Parathyroid adenoma (tissue), 2 donors: Measurements from ENCODE around the gene RSPH6A.

ENCODE experiments used
- H2AFZ ChIP-seq: fragments of 300-600 bp; sonication (generic); one replicate; pipeline ENCODE4 v1.7.0; 2017; ENCODE audit warnings: antibody characterized with exemption, mild to moderate bottlenecking
- H3K27ac ChIP-seq: fragments of 300-600 bp; sonication (generic); one replicate; pipeline ENCODE4 v1.7.0; 2017
- H3K27me3 ChIP-seq: fragments of 300-600 bp; sonication (generic); one replicate; pipeline ENCODE4 v1.7.0; 2017; ENCODE audit warnings: low read length; ENCODE audit not compliant: control insufficient read depth, insufficient read depth
- H3K36me3 ChIP-seq: fragments of 300-600 bp; sonication (generic); one replicate; pipeline ENCODE4 v1.7.0; 2017; ENCODE audit warnings: low read length; ENCODE audit not compliant: control insufficient read depth, insufficient read depth
- H3K4me1 ChIP-seq: fragments of 300-600 bp; sonication (generic); one replicate; pipeline ENCODE4 v1.7.0; 2017; ENCODE audit warnings: control low read depth
- H3K4me2 ChIP-seq: fragments of 300-600 bp; sonication (generic); one replicate; pipeline ENCODE4 v1.7.0; 2017; ENCODE audit warnings: low read length
- H3K4me3 ChIP-seq: fragments of 300-600 bp; sonication (generic); one replicate; pipeline ENCODE4 v1.7.0; 2017; ENCODE audit warnings: low read depth, low read length
- H3K79me2 ChIP-seq: fragments of 300-600 bp; sonication (generic); one replicate; pipeline ENCODE4 v1.7.0; 2017; ENCODE audit warnings: control low read depth
- H3K9ac ChIP-seq: fragments of 300-600 bp; sonication (generic); one replicate; pipeline ENCODE4 v1.7.0; 2017; ENCODE audit warnings: mild to moderate bottlenecking
- H3K9me3 ChIP-seq: fragments of 300-600 bp; sonication (generic); one replicate; pipeline ENCODE4 v1.7.0; 2017; ENCODE audit warnings: low read length; ENCODE audit not compliant: control insufficient read depth
- CTCF ChIP-seq: fragments of 300-600 bp; sonication (generic); IDR thresholded peaks from one replicate; pipeline ENCODE4 v1.7.0; 2017; ENCODE audit warnings: antibody characterized with exemption, mild to moderate bottlenecking
- donor health status: primary hyperparathyroidism.

RSPH6A gene

GRCh38 chr19:45814851-45815480 lies at the start of gene RSPH6A:
TSS of gene RSPH6A (minus strand) at chr19:45815308. CDS start at chr19:45815176, 132 bp downstream.
- Histone ChIP-seq H3K79me2 (no peaks in the 10 kb centered on the region), H3K27ac (no peak within 1 kb of the TSS), H3K4me3 (peak within 1 kb of the TSS; percentile 74), H3K27me3 (no peaks in the 10 kb centered on the region), H3K4me2 (peak within 1 kb of the TSS; percentile 90), H3K9me3 (no peaks in the 10 kb centered on the region), H2AFZ (no peak within 1 kb of the TSS), H3K9ac (no peak within 1 kb of the TSS), H3K4me1 (no peaks in the 10 kb centered on the region), H3K36me3 (no peaks in the 10 kb centered on the region)
- no peak for TF ChIP-seq CTCF

- Histone ChIP-seq H3K9ac (no peak overlapping the region), H3K27me3 (no peaks in the 10 kb centered on the region), H3K36me3 (no peaks in the 10 kb centered on the region), H3K27ac (no peak overlapping the region), H3K9me3 (no peaks in the 10 kb centered on the region), H2AFZ (peak overlapping the region; percentile 82), H3K79me2 (peaks cover 3% of the 10 kb centered on the region), H3K4me2 (no peak overlapping the region), H3K4me3 (no peak overlapping the region), H3K4me1 (peaks cover 3% of the 10 kb centered on the region)
- TF ChIP-seq CTCF, result no peak
These were observed 49.5 kb upstream of the RSPH6A start for GRCh38 chr19:45864629-45865082.

- Histone ChIP-seq H3K4me3 (peak within 1 kb of the TSS; percentile 86), H3K4me1 (peaks cover 3% of the 10 kb centered on the region), H3K9ac (no peak within 1 kb of the TSS), H3K9me3 (no peaks in the 10 kb centered on the region), H3K79me2 (peaks cover 3% of the 10 kb centered on the region), H2AFZ (peak within 1 kb of the TSS; percentile 82), H3K4me2 (peak within 1 kb of the TSS; percentile 63), H3K27ac (no peak within 1 kb of the TSS), H3K36me3 (no peaks in the 10 kb centered on the region), H3K27me3 (no peaks in the 10 kb centered on the region)
- peak; percentile 36 for TF ChIP-seq CTCF
These were observed 48.9 kb upstream of the RSPH6A start, which contains the start of gene FOXA3 for GRCh38 chr19:45863840-45864628. TSS of gene FOXA3 (plus strand) at chr19:45864326. CDS start at chr19:45864457, 131 bp downstream.

- no peaks in the 10 kb centered on the region for H3K9me3 ChIP-seq
- H3K79me2 ChIP-seq, result peaks cover 3% of the 10 kb centered on the region
- peaks cover 3% of the 10 kb centered on the region for H3K4me1 ChIP-seq
- H3K27ac ChIP-seq, result no peak overlapping the region
- peak overlapping the region; percentile 86 for H3K4me3 ChIP-seq
- H3K27me3 ChIP-seq, result no peaks in the 10 kb centered on the region
- peak overlapping the region; percentile 82 for H2AFZ ChIP-seq
- peak overlapping the region; percentile 63 for H3K4me2 ChIP-seq
- H3K36me3 ChIP-seq, result no peaks in the 10 kb centered on the region
- TF ChIP-seq CTCF, result no peak
- H3K9ac ChIP-seq, result no peak overlapping the region
These were observed 48.3 kb upstream of the RSPH6A start for GRCh38 chr19:45863335-45863839.
